NCI-H187 (cell line): ENCODE data around the gene ACOXL.

Experiments
- DNase-seq, 2 experiments: peaks; one replicate each; lab custom pipeline; 2025; lab: John Stamatoyannopoulos, UW

Gene ACOXL

DNA sequence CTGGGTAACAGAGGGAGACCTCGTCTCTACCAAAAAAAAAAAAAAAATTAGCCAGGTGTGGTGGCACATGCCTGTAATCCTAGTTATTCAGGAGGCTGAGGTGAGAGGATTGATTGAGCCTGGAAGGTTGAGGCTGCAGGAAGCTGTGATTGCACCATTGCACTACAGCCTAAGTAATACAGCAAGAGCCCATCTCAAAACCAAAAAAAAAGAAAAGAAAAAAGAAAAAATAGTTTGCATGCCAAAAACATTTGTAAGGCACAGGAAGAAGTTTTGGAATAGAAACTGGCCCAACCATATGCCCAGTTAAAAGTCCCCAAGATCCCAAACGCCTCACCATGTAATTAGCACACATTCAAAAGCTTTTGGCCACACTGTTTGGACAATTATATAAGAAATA, 13.4 kb upstream of the ACOXL start:
- no peak for DNase-seq

DNA sequence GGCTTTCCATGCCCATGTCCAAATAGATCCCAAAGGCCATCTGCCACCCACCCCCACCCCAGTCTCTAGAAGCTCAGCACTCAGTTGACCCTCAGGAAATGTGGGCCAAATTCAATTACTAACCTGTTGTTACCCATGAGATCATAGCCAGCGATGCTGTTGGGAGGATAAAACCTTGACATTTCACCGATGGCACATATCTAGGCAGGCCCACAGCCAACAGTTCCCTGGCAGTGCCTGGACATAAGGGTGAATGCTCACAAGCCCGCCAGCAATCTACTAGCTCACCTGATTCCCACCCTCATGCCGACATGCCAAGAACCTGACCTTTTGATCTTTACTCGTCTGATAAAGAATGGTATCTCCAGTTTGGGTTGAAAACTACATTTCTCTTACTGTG, 11.8 kb upstream of the ACOXL start:
- no peak for DNase-seq

GRCh38 chr2:110724820-110725219, 7.6 kb upstream of the ACOXL start:
- DNase-seq, result no peak

- DNase-seq, result no peak
These were observed 7.0 kb upstream of the ACOXL start for GRCh38 chr2:110725370-110725769.

DNA sequence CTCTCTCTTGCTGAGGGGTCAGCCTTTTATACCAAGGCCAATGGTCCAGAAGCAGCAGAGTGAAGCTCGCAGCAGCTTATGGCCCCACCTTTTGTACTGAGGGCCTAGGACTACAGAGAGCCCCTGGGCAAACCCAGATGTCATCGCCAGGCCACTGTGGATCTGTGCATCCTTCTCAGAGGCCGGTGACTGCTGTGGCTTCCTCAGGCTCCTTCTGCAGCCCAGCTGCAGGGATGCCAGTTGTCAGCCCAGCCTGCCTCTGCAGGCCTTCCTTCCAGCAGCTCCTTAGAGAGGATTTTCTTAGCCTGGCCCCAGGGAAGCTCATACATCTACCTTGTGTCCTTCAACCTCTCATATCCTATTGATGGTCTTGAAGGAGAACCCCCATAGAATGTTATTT, 6.5 kb upstream of the ACOXL start:
- no peak for DNase-seq

GRCh38 chr2:110726285-110726684, 6.1 kb upstream of the ACOXL start:
- DNase-seq, result no peak

DNA sequence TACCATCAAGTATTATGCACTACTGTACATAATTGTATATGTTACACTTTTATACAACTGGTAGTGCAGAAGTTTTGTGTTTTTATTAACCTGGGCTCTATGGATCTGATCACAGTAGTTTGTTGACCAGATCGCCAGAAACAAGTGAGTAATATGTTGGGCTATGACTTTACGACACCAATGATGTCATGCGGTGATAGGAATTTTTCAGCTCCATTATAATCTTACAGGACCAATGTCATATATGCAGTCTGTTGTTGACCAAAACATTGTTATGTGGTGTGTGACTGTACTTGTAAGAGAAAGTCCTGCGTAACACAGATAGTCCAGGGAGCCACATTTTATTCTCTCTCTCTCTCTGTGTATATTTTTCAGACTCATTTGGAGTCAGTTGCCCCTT, 4.5 kb upstream of the ACOXL start:
- DNase-seq, result no peak

DNA sequence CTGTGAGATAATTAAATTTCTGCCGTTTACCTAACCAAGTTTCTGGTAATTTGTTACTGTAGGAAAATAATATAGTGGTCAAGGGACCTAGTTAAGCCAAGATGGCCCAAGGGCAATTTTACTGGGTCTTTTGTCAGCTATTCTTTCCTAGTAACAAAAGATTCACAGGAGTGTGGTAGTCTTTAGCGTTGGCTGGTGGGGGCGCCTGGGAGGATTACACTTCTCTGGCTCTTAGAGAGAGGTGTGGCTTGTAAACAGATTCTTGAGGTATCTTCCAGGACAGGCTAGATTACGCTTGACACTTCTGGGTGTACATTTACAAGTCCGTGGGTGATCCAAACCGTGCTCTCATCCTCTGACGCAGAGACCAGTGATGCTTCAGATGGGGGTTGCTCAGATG, 3.3 kb upstream of the ACOXL start:
- no peak for DNase-seq

GRCh38 chr2:110731064-110731463, 1.3 kb upstream of the ACOXL start:
- DNase-seq, result no peak

DNA sequence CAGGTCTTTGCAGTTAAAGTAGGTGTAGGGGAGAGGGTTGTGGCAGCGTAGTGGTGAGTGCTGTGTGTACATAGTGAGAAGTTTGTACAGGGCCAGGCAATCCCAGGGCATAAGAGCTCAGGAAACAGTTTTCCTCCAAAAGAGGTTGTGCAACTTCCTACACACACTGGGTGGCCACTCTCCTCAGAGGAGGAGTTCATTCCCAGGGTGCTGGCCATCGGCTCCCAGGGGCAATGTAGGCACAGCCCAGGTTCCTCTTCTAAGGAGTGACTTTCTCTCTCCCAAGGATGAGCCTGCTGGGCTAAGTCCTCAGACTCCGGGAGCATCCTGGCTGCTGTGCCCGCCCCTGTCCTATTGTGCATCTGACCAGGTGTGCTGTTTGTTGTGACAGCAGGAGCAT, 3.0 kb downstream of the ACOXL start:
- no peak for DNase-seq

DNA sequence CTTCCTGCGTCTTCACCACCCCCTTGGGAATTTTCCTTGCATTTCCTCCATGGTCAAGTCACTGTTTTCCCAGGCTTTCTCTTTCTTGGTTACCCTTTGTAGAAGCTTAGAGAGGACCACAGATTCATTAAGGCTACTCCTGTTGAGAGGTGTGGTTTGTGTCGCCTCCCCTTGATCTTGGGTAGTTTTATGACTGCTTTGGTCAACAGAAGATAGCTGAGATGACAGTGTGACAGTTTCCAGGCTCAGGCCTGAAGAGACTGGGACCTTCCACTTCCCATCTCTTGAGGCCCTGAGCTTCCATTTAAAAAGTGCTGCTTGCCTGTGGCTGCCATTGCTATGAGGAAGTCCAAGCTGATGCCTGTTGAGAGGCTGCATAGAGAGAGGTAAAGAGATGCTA, 5.4 kb downstream of the ACOXL start:
- no peak for DNase-seq

GRCh38 chr2:110740747-110741349, 8.5 kb downstream of the ACOXL start:
- no peak for DNase-seq

DNA sequence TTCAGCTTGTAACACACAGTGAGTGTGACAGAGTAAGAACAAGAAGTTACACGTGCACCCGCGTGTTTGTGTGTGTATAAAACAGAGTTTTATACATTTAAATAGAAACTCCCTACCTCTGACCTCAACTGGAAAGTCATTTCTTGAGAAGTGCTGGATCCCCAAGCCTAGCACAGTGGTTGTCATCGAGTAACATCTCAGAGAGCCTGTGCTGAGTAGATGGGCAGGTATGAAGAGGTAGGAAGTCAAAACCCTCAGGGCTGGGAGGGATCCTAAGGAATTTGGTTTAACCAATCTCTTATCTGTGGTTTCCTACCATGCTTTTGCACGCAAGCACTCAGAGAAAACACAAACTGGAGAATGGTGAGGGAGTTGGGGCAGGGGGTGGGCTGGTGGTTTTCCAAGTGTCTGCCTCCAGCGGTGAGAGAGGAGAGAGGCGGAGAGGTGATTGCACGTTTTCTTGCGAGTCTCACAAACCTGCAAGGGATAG, 9.2 kb downstream of the ACOXL start:
- no peak for DNase-seq

GRCh38 chr2:110742412-110742811, 10.0 kb downstream of the ACOXL start:
- no peak for DNase-seq

DNA sequence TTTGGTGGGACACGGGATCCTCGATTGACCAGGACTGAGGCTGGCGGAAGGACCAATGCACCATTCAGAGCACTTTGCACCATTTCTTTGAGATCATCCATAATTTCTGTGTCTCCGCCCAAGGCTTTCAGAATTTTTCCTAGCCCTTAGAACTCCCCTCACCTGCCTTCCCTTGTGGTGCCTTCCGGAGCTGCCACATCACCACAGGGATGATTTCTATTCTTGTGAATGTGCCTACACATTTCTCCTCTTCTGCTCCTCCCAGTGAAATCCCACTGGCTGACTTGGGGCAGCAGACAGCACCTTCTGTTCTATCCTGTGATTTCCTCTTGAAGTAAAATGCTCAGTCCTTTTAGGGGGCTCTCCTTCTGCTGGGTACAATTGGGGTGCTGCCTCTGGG, 11.2 kb downstream of the ACOXL start:
- no peak for DNase-seq

- no peak for DNase-seq
These were observed 12.1 kb downstream of the ACOXL start for GRCh38 chr2:110744429-110744828.

DNA sequence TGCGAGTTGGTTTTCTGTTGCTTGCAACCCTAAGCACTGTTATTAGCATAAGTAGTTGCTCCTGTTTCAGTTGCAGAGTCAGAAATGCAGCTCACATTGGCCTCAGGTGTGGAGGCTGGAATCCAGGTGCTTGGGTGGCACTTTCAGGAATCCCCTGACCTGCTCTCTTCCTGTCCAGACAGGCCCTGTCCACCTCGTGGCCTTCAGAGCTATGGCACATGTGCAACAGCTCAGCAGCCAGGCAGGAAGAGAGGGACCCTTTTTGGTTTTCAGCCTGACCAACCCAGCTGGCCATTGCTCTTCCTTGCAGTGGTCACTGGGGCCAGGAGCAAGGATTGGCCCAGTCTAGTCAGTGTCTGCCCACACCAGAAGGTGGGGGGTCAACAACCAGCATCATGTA, 12.7 kb downstream of the ACOXL start:
- DNase-seq, result no peak

- DNase-seq, result no peak
These were observed 14.5 kb downstream of the ACOXL start for GRCh38 chr2:110746586-110747521.

GRCh38 chr2:110747522-110748488, 15.4 kb downstream of the ACOXL start:
- no peak for DNase-seq

DNA sequence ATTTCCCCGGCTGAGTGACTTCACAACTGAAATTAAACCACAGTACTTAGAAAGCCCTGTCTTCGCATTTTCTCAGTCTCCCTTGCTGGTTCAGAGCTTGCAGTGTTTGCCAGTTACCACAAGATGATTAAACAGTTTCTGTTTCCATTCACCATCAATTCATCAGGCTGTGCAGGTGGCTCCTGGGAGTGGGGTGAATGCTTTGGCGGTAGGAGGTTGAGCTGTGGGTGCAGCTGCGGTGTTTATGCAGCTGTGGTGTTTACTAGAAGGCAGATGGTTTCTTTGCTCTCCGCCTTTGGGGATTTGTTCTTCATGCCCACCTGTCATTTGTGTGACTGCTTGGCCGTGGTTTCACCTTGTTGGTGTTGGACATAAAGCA, 16.1 kb downstream of the ACOXL start:
- peak; percentile 32 to 64 for DNase-seq

DNA sequence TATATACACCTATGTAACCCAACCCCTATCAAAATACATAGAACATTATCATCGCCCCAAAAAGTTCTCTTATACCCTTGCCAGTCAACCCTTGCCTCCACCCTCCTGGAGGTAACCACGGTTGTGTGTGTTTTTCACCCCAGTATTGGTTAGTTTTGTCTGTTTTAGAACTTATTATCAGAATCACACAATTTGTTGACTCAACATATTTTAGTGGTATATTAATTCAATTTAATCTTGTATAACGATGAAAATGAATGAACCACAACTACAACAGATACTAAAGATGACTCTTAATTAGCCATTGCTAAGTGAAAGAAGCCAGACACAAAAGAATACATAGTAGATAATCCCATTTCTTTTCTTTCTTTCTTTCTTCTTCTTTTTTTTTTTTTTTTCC, 19.3 kb downstream of the ACOXL start:
- no peak for DNase-seq

GRCh38 chr2:110752871-110753270, 20.5 kb downstream of the ACOXL start:
- no peak for DNase-seq
